Liver (tissue), 3 donors: ENCODE measurements around the gene TAF3.

Experiments
- FOXA1 ChIP-seq: IDR thresholded peaks from 2 replicates; pipeline ENCODE4 v1.6.1; 2016; ENCODE audit warnings: antibody characterized with exemption
- GABPA ChIP-seq, 2 donors: IDR thresholded peaks in 1 of 2; conservative IDR thresholded peaks in 1 of 2; 2 replicates each; pipeline ENCODE4 v1.6.1; 2016; ENCODE audit warnings: antibody characterized with exemption in 2 of 2, mild to moderate bottlenecking in 1 of 2, moderate library complexity in 1 of 2
- HNF4G ChIP-seq: IDR thresholded peaks from 2 replicates; pipeline ENCODE4 v1.6.1; 2016; ENCODE audit warnings: antibody characterized with exemption
- JUND ChIP-seq, 2 donors: IDR thresholded peaks; 2 replicates each; pipeline ENCODE4 v1.6.1; 2016; ENCODE audit warnings: antibody characterized with exemption in 2 of 2
- MAX ChIP-seq: IDR thresholded peaks from 2 replicates; pipeline ENCODE4 v1.6.1; 2016; ENCODE audit warnings: antibody characterized with exemption
- NR2F2 ChIP-seq: IDR thresholded peaks from 2 replicates; pipeline ENCODE4 v1.6.1; 2016; ENCODE audit warnings: antibody characterized with exemption
- RAD21 ChIP-seq, 2 donors: IDR thresholded peaks; 2 replicates each; pipeline ENCODE4 v1.6.1; 2016; ENCODE audit warnings: antibody characterized with exemption in 2 of 2, mild to moderate bottlenecking in 2 of 2
- RXRA ChIP-seq, 2 donors: IDR thresholded peaks; 2 replicates each; pipeline ENCODE4 v1.6.1; 2017 to 2018; ENCODE audit warnings: antibody characterized with exemption in 2 of 2, mild to moderate bottlenecking in 1 of 2
- SP1 ChIP-seq: IDR thresholded peaks from 2 replicates; pipeline ENCODE4 v1.6.1; 2018; ENCODE audit warnings: antibody characterized with exemption, mild to moderate bottlenecking
- TAF1 ChIP-seq: conservative IDR thresholded peaks from 2 replicates; pipeline ENCODE4 v1.6.1; 2016; ENCODE audit warnings: antibody characterized with exemption, mild to moderate bottlenecking
- YY1 ChIP-seq: IDR thresholded peaks from 2 replicates; pipeline ENCODE4 v1.6.1; 2016; ENCODE audit warnings: antibody characterized with exemption, mild to moderate bottlenecking
- TF ChIP-seq, protein P1 (sequence below): fragments of 150-350 bp; IDR thresholded peaks from 2 replicates; pipeline ENCODE4 v1.5.1; 2017; ENCODE audit warnings: improper control_type of control experiment, low read depth, low read length; ENCODE audit not compliant: missing input control
- TF ChIP-seq, protein P2 (sequence below): IDR thresholded peaks from 2 replicates; pipeline ENCODE4 v1.6.1; 2016; ENCODE audit warnings: antibody characterized with exemption, mild to moderate bottlenecking
- TF ChIP-seq, protein P3 (sequence below): IDR thresholded peaks from 2 replicates; pipeline ENCODE4 v1.6.1; 2016; ENCODE audit warnings: antibody characterized with exemption
- donor health status: healthy.
- donor health status: healthy.

DNA sequence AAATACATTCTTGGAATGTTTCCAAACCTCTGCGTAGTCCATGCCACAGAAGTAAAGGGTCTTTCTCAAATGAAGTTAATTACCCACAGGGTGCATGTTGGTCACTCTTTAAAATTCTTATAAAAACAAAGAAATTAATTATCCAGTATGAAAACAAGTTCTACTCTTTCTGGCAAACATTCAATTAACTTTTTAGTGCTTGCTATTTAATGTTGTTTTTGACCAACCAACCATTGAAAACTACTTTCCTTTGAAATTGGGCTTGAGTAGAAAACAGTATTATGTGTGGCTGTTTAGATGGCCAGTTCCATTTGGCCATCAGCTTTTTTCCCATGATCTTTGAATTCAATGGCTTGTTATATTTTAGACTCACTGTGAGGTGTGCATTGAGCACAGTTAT lies 83.0 kb downstream of the TAF3 start:
- TF ChIP-seq YY1 = no peak
- no peak for TF ChIP-seq SP1
- no peak for TF ChIP-seq MAX
- TF ChIP-seq, protein P1, sequence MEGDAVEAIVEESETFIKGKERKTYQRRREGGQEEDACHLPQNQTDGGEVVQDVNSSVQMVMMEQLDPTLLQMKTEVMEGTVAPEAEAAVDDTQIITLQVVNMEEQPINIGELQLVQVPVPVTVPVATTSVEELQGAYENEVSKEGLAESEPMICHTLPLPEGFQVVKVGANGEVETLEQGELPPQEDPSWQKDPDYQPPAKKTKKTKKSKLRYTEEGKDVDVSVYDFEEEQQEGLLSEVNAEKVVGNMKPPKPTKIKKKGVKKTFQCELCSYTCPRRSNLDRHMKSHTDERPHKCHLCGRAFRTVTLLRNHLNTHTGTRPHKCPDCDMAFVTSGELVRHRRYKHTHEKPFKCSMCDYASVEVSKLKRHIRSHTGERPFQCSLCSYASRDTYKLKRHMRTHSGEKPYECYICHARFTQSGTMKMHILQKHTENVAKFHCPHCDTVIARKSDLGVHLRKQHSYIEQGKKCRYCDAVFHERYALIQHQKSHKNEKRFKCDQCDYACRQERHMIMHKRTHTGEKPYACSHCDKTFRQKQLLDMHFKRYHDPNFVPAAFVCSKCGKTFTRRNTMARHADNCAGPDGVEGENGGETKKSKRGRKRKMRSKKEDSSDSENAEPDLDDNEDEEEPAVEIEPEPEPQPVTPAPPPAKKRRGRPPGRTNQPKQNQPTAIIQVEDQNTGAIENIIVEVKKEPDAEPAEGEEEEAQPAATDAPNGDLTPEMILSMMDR = no peak
- TF ChIP-seq, protein P2, sequence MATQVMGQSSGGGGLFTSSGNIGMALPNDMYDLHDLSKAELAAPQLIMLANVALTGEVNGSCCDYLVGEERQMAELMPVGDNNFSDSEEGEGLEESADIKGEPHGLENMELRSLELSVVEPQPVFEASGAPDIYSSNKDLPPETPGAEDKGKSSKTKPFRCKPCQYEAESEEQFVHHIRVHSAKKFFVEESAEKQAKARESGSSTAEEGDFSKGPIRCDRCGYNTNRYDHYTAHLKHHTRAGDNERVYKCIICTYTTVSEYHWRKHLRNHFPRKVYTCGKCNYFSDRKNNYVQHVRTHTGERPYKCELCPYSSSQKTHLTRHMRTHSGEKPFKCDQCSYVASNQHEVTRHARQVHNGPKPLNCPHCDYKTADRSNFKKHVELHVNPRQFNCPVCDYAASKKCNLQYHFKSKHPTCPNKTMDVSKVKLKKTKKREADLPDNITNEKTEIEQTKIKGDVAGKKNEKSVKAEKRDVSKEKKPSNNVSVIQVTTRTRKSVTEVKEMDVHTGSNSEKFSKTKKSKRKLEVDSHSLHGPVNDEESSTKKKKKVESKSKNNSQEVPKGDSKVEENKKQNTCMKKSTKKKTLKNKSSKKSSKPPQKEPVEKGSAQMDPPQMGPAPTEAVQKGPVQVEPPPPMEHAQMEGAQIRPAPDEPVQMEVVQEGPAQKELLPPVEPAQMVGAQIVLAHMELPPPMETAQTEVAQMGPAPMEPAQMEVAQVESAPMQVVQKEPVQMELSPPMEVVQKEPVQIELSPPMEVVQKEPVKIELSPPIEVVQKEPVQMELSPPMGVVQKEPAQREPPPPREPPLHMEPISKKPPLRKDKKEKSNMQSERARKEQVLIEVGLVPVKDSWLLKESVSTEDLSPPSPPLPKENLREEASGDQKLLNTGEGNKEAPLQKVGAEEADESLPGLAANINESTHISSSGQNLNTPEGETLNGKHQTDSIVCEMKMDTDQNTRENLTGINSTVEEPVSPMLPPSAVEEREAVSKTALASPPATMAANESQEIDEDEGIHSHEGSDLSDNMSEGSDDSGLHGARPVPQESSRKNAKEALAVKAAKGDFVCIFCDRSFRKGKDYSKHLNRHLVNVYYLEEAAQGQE = no peak
- TF ChIP-seq, protein P3, sequence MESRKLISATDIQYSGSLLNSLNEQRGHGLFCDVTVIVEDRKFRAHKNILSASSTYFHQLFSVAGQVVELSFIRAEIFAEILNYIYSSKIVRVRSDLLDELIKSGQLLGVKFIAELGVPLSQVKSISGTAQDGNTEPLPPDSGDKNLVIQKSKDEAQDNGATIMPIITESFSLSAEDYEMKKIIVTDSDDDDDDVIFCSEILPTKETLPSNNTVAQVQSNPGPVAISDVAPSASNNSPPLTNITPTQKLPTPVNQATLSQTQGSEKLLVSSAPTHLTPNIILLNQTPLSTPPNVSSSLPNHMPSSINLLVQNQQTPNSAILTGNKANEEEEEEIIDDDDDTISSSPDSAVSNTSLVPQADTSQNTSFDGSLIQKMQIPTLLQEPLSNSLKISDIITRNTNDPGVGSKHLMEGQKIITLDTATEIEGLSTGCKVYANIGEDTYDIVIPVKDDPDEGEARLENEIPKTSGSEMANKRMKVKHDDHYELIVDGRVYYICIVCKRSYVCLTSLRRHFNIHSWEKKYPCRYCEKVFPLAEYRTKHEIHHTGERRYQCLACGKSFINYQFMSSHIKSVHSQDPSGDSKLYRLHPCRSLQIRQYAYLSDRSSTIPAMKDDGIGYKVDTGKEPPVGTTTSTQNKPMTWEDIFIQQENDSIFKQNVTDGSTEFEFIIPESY = no peak
- no peak for TF ChIP-seq HNF4G
- TF ChIP-seq NR2F2 = no peak
- TF ChIP-seq RAD21 (IDR thresholded peaks at IDR 0.05) = no peak
- no peak for TF ChIP-seq JUND (IDR thresholded peaks at IDR 0.05)
- no peak for TF ChIP-seq FOXA1
- no peak for TF ChIP-seq GABPA (IDR thresholded peaks at IDR 0.05 in 1 of 2, conservative IDR thresholded peaks at IDR 0.05 in 1 of 2)
- no peak for TF ChIP-seq TAF1
- TF ChIP-seq RXRA (IDR thresholded peaks at IDR 0.05) = no peak
